ENCODE results near the gene PRPF40A. TPM values are rescaled to one million over a fixed set of nuclear protein-coding genes. Genes with fewer than 3 reads are reported as not detected.

The PRPF40A gene
- total RNA-seq, 1 experiment from 2014 or later = 135 TPM

DNA sequence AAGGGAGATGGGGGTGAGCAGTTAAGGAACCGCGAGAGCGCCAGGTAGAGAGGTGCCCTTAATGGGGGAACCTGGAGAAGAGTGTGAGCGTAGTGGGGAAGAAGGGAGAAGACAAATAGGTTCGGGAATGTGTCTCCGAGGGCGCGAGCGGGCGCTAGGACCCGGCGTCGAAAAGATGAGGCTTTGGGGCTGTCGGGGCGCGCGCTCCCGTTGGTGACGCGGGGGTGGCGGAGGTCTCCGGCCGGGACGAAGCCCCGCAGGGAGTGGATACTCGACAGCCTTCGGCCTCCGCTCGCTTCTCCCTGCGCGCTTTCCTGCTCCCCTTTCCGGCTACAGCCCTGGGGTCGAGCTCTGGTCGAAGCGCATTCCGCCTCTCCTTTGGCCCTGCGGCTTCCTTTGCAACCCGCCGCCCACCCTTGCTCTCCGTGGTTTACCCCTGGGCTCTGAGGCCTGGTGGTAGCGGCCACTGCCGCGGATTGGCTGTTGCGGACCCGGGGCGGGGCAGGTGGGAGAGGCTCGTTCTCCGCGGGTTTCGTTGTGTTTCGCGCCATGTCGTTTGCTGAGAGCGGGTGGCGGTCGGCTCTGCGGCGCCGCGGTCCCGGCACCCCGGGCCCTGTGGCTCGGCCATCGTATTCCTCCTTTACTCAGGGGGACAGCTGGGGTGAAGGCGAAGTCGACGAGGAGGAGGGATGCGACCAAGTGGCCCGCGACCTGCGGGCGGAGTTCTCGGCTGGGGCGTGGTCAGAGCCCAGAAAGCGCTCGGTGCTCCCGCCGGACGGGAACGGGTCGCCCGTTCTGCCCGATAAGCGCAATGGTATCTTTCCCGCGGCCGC, 1.0 kb upstream of the PRPF40A start, which contains the start of gene ARL6IP6:
Gene ARL6IP6, plus strand, starts transcription at position 545 of the 833 bp plus-strand sequence. Its CDS starts 5 bp downstream, at position 550.
- DNase-seq (ENCODE audit: low read depth) = peak; percentile 93

DNA sequence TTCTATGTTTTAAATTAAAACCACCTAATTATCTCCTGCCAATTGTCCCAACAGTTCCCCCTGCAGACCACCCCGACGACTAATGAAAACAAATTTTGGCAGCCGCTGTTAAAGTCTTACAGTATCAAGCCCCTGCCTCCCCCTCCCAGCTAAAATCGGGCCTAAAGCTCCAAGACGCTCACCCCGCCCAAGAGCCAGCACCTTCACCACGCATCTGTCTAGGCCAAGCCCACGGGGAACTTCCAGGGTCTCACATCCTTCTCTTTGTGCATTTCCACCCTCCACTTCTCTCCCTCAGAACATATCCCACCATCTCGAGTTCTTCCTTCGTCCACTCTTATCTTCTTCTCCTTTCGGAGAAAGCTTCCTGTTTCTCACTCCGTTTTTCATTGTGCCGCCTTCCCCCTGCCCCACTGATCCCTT, 445 bp downstream of the PRPF40A start:
- DNase-seq (ENCODE audit: low read depth) = peak; percentile 20

DNA sequence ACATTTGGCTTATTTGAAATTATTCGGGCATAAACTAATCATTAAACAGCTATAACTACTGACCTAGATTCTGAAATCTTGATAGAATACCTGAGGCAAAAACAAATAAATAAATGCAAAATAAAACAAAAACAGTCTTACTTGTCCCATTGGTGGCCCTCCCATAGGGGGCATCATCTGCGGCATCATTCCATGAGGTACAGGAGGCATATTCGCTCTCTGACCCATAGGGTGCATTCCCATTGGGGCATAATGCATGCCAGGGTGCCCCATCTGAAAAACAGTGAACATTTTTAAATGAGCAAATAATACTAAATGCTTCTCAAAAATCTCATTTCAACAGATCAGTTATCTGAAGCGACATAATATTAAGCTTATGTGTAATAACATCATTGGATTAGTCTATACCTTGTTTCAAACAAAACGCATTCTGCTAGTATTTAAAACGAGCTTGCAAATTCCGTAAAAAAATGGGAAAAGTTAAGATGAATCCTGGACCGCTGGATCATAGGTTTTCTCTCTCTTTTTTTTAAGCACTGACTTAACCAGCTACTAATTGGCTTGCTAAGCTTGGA, 1.3 kb downstream of the PRPF40A start:
- peak; percentile 37 for DNase-seq (ENCODE audit: low read depth)

DNA sequence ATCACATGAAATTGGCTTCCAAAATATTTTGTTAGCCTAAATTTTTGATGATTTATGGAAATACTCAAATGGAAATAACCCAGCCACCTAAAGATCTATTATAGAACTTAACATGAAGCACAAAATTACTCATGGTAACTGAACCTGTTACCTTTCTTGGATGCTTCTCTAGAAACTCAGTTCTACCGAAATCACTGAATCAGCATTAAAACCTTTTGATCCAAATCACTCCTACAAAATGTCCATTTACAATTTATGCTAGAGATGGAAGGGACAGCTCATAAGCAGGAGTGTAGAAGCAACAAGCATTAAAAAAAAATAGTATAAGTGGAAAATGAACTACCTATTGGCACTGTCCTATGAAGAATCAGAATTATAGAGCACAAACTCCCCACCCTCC, 2.1 kb downstream of the PRPF40A start:
- DNase-seq (ENCODE audit: low read depth) = no peak

DNA sequence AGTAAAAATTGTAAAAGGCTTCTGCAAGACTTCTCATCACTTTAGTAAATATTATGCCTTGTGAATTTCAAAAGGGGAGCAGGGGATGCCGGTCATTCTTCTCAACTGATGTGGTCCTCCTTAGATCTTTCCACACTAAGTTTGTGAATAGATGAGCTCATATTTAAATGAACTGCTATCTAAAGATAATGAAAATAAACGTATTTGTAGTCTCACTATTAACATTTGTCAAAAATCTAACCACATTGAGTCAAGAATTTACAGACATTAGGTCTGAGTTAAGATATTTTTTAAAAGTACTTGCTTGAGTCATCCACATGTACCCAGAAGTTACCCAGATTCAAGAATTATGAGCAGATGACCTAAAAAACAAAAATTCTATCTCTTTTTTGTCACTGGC, 6.5 kb downstream of the PRPF40A start:
- no peak for DNase-seq (ENCODE audit: low read depth)

DNA sequence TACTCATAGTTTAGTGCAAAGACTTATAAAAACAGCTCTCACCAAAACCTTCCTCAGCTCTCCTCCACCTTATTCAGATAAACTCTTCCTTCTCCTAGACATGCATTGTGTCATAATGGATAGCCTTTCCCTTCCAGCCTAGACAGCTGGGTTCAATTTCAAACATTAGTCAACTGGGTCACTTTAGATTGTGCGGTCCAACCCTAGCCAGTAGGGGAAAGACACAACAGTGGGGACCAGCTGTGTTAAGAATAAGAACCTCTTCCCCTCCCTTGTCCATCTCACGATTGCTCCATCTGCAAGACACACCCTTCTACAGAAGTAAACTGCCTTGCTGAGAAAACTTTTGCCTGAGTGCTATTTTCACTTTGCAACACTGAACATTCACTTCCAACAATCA, 8.5 kb downstream of the PRPF40A start:
- no peak for DNase-seq (ENCODE audit: low read depth)

DNA sequence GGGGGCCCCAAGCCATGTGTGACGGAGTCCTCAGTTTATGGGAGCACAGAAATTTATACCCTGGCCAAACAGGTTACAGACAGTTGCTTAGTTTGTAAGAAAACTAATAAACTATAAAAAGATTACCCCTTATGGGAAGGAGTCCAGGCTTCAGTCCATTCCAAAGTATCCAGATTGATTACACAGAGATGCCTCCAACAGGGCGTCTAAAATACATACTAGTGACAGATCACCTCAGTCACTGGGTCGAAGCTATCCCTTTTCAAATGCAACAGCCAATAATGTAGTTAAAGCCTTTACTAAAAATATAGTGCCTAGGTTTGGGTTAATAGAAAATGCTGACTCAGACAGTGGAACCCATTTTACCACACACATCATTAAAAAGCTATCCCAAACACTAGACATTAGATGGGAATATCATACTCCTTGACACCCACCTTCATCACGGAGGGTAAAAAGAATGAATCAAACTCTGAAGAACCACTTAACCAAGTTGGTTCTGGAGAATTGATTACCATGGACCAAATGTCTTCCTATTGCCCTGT, 10.7 kb downstream of the PRPF40A start:
- DNase-seq (ENCODE audit: low read depth) = no peak

DNA sequence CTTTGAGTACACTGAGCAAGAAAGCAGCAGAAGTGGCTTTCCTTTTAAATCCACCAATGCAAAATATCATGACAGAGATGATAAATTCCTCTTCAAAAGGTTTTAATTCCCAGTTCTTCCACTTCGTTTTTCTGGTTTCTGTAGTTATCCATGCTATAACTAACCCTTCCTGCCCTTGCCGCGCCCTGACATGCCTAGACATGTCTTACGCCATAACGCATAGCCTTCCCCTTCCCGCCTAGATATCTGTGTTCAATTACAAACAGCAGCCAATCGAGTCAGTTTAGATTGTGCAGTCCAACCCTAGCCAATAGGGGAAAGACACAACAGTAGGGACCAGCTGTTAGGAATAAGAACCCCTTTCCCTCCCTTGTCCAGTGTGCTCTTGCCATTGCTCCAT, 16.1 kb downstream of the PRPF40A start:
- no peak for DNase-seq (ENCODE audit: low read depth)

DNA sequence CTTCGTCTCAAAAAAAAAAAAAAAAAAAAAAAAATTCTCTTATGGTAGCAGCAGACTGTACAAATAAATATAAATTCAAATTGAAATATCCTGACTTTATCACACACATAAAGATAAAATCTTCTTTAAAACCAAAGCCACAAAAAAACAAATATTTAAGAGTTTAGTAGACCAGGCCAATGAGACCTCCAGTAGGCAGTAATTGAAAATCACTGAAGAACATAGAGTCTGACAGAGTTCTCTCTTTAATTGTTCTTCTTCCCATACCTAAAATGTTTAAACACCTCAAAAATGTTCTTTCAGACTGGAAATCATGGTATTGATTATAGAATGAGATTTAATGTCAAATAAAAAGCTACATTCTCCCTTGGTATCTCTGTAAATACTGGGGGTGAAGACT, 20.8 kb downstream of the PRPF40A start:
- DNase-seq (ENCODE audit: low read depth) = no peak

DNA sequence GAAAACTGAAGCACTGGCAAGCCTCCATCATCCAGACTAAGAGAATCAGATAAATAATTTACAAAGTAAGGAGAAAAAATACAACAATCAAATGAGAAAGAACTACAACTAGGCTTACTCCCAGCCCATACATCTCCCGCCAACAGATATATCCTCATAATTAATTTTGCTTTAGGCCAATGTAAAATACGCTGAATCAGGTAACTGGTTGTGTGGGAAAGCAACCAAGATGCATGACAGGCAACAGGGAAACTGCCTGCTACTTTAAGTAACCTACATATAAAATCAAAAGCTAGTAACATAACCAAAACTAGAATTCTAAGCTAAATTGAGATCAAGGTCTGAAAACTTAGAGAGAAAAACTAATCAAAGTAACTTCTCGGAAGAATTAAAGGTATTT, 21.5 kb downstream of the PRPF40A start:
- DNase-seq (ENCODE audit: low read depth) = no peak

DNA sequence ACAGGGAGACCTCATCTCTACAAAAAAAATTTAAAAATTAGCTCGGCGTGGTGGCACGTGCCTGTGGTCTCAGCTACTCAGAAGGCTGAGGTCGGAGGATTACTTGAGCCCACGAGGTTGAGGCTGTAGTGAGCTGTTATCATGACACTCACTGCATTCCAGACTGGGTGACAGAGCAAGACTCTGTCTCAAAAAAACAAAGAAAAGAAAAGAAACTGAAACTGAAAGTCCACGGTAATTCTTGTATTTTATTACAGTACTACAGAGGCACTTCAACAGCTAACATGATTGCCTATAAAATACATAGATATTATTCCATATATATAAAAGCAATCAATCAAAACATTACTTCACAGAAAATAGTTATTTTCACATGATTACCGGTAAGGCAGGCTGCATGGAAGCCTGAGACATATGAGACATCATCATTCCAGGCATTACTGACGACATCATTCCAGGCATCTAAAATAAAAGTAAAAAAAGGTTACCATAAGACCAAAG, 23.1 kb downstream of the PRPF40A start:
- DNase-seq (ENCODE audit: low read depth) = peak; percentile 79

DNA sequence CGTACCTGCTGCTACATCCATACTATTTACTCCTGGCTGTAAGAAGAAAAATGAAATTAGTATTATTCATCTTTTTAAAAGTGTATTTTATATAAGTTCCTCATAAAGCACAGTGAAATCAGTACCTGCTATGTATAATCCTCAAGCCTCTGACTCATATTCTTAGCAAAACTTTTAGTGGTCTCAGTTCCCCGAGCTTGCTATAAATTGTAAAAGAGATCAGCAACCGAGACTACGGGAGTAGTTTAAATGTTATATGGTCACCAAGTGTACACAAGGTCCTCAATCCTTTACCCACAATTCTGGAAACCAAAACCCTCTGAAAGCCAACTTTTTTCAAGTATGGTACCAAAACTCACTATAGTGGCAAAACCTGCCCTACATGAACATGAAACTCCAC, 24.2 kb downstream of the PRPF40A start:
- DNase-seq (ENCODE audit: low read depth) = no peak

DNA sequence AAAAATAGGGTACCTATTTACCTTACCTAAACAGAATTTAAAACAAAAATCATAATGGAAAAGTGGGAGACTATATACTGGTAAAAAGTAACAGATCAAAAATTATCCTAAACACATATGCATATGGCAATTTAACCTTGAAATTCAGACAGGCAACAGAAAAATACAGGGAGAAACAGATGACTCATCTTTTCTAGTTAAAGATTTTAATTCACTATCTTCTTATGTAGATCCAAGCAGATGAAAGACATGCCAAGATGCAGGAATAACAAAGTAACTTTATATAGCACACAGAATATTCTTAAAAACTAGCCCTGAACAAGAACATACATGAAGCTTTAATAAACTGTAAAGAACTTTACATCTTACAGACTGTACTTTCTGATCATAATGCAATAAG, 30.9 kb downstream of the PRPF40A start:
- DNase-seq (ENCODE audit: low read depth) = no peak

DNA sequence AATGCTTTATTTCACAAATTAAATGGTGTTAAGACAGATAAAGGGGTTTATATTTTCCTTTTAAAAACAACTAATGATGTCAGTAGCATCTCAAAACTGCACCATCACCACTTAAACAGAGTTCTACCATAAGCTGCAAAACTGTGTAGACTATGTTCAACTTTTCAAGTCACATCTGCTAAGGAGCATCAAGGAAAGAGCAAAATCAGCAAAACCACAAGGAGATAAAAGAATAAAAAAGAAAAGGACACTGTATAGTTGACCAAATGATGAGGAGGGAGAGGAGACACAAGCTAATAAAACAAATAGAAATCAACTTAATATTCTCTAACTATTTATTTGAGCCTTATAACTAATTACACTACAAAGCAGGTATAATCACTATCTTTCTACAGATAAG, 33.9 kb downstream of the PRPF40A start:
- no peak for DNase-seq (ENCODE audit: low read depth)

DNA sequence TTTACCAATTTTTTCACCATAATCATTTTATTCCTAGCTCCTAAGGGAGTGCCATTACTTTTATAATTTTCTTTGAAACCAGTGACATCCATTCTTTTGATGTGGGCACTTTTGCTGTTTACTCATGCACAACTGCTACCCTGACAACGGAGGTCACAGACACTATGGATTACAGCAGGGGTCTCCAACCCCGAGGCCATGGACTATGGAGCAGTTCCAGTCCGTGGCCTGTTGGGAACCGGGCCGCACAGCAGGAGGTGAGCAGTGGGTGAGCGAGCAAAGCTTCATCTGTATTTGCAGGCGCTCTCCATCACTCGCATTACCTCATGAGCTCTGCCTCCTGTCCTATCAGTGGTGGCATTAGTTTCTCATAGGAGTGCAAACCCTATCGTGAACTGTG, 34.6 kb downstream of the PRPF40A start:
- no peak for DNase-seq (ENCODE audit: low read depth)

DNA sequence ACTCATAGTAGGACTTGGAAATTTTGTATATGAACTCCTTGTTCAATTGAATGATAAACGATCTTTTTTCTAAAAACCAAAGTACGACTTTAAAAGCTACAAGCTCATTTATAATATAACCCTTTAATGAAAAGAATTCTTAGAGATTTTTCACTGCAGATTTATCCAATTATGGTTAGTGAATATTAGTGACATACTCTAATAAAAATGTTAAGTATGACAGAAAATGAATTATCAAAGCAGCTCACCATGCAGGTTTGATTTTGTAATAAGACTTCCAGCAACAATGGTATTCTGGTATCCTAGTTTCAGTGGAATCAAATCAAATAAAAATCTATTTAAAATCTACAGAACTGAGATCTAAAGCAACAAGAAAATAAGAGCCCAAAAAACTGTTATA, 38.5 kb downstream of the PRPF40A start:
- no peak for DNase-seq (ENCODE audit: low read depth)

DNA sequence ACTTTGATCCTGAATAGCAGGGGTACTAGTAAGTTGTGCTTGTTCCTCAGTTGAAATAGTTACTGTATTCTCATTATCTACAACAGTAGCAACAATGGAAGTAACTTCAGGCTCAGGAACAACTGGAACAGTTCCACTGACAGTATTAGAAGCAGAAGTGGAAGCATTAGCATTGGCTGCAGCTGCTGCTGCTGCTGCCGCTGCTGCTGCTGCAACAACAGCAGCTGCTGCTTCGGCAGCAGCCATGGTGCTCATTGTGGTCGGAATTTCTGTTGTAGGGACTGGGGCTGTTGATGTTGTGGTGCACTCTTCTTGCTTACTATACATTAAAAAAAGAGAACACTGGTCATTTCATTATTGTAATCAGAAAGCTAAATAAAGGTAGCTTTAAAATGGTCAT, 40.8 kb downstream of the PRPF40A start:
- DNase-seq (ENCODE audit: low read depth) = no peak

DNA sequence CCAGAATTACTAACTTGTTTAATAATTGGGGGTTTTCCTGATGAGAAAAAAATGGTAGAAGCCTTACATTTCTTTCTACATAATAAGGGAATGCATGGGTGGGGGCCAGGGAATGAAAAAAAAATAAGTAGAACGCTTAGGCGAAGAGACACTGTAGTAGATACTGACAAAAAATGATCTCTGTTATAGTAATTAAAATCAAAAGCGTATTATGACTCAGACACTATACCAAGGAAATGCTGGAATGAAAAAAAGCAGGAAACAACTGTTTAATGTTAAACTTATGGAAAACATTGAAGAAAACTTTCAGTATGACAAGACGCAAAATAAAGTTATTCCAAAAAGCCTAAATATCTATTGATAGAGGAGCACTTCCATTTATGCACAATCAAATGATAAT, 42.9 kb downstream of the PRPF40A start:
- no peak for DNase-seq (ENCODE audit: low read depth)

DNA sequence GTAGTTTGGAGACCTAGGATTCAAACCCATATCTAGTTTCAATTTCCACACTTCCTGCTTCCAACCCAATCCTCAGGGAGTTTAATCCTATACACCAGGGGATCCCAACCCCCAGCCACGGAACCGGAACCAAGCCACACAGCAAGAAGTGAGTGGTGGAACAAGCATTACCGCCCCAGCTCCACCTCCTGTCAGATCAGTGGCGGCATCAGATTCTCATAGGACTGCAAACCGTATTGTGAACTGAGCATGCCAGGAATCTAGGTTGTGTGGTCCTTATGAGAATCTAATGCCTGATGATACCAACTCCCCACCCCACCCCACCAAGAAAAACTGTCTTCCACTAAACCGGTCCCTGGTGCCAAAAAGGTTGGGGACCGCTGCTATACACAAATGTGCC, 52.5 kb downstream of the PRPF40A start:
- DNase-seq (ENCODE audit: low read depth) = no peak

DNA sequence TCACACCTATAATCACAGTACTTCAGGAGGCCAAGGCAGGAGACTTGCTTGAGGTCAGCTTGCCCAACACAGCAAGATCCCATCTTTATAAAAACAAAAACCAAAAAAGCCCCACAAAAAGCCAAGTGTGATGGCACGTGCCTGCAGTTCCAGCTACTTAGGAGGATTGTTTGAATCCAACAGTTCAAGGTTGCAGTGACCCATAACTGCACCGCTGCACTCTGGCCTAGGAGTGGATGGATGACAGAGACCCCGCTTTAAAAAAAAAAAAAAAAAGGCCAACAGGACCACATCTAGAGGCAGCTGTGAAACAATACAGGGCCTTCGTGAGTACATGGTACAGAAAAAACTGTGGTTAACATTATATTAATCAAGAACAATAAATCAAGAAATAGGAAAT, 56.2 kb downstream of the PRPF40A start:
- no peak for DNase-seq (ENCODE audit: low read depth)

DNA sequence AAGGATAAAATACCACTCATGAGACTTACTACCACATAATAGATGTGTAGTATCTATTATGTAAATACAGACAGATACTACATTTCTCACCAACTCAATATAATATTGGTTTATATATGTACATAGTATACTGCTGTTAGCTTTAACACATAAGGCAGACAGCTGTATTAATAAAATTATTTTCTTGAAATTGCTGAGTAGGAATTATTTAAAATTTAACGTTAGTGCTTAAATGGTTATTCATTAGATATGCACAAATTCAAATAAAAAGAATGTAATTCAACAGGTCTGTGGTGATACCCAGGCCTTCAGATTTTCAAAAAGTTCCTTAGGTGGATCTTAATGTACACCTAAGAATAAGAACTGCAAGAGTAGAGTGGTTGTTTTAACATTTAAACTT, 59.0 kb downstream of the PRPF40A start:
- DNase-seq (ENCODE audit: low read depth) = no peak

DNA sequence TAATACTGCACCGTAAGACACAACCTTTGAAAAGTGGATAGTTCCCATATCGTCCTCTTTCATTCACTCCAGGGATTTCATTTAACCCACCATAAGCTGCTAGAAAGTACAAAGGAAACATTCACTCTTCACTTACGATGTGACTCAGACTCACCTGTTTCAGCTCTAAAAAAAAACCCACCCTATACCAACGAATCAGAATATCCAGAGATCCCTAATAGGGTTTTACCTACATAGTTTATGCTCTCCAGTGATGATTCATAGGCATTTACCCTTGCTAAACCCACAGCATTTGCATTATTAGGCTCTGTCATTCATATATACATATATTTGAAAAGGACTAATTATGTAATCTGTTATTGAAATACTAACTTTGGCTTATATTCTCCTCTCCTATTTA, 60.2 kb downstream of the PRPF40A start:
- no peak for DNase-seq (ENCODE audit: low read depth)

DNA sequence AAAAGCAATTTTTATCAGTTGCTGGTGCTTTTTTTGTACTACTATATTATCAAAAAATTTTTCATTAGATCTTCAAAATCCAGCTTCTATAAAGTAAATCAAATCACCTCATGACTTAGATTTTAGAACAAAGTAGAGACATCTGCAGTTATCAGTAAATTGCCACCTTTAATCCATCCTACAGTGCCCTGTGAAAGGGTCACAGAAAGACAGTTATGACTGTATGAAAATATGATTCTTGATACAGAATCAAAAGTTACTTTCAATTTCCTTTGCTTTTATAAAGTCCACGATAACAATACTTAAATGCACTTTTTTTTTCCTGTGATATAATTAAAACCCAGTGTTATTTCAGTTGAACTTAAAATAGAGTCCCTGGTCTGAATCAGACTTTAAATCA, 61.4 kb downstream of the PRPF40A start:
- DNase-seq (ENCODE audit: low read depth) = no peak
